Spleen (tissue), 7 donors: ENCODE data around the gene APOA4.
"Not testable (repeated sequence)": the region's sequence is repeated elsewhere in the genome, so short reads cannot be mapped to it uniquely, and the experiment has no call there.

Experiments
- CTCF ChIP-seq, 11 experiments: fragments of 200-600 bp in 7 of 11; fragments of 450-650 bp in 4 of 11; sonication (generic) in 4 of 11; IDR thresholded peaks in 8 of 11; conservative IDR thresholded peaks in 3 of 11; 1 replicate in 7 of 11; 2 replicates in 4 of 11; pipeline versions ENCODE4 v1.4.0 to v1.8.0; 2016 to 2021; ENCODE audit warnings: antibody characterized with exemption in 11 of 11, inconsistent platforms in 4 of 11, mild to moderate bottlenecking in 1 of 11
- POLR2A ChIP-seq, 3 donors: fragments of 450-650 bp; IDR thresholded peaks; one replicate each; pipeline ENCODE4 v1.5.1; 2017; ENCODE audit warnings: antibody characterized with exemption in 3 of 3, mild to moderate bottlenecking in 1 of 3
- donor health status: DM: no; HTN: no; CAD: no; lungs with moderate emphysema.
- donor health status: DM: no; HTN: no; CAD: no.
- donor health status: DM: no; HTN: no; CAD: no.

GRCh38 chr11:116834535-116835041 is 11.5 kb upstream of the APOA4 start:
- not testable (repeated sequence) for TF ChIP-seq CTCF (IDR thresholded peaks at IDR 0.05 in 8 of 11, conservative IDR thresholded peaks at IDR 0.05 in 3 of 11); POLR2A (IDR thresholded peaks at IDR 0.05)
